Astrocyte (in vitro differentiated cells and primary cell): ENCODE data around the gene CPA5.

Experiments
- EZH2 ChIP-seq: IDR thresholded peaks from 2 replicates; pipeline ENCODE4 v1.6.1; 2012; ENCODE audit warnings: mild to moderate bottlenecking, low read length, inconsistent platforms; ENCODE audit not compliant: insufficient read depth
- TF ChIP-seq, protein P1 (sequence below): IDR thresholded peaks from 2 replicates; pipeline ENCODE4 v1.5.1; 2011; ENCODE audit warnings: low read depth, mild to moderate bottlenecking, inconsistent platforms, low read length, moderate library complexity; ENCODE audit not compliant: insufficient read depth

DNA sequence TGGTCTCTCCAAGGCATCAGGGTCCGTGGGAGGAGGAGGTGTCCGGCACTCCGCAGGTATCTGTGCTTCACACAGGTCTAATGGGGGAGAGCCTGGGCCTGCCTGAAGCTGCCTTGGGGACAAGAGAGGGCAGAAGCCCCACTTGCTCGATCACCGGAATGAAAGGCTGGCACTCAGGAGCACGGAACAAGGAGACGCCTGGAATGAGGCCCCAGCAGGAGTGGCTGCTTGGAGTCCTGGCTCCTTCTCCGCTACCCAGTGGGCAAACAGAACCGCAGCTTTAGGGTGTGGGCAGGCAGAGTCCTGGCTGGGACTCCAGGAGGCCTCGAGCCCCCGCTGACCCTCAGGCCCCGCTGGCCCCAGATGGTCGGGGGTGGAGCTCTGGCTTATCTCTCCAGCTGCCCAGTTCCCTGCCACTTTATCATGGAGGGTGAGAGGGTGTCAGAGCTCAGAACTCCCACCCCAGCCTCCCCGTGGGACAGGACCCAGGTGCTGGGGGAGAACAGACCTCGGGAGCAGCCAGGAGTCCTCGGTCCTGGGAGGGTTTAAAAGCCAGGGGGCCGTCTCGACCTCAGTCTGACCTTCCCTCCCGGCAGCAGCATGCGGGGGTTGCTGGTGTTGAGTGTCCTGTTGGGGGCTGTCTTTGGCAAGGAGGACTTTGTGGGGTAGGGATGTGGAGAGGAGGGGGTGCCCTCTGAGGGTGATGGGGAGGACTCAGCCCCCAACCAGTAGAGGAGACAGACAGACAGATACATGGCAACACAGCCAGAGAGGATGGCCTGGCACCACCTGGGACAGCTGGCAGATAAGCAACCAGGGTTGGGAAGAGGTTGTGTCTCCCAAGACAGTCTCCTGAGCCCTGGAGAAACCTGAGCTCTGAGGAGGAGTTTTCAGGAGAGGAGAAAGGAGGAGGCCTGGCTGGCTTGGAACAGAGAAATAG lies 35.6 kb downstream of the CPA5 start, which contains the start of gene CPA1:
- TF ChIP-seq, protein P1, sequence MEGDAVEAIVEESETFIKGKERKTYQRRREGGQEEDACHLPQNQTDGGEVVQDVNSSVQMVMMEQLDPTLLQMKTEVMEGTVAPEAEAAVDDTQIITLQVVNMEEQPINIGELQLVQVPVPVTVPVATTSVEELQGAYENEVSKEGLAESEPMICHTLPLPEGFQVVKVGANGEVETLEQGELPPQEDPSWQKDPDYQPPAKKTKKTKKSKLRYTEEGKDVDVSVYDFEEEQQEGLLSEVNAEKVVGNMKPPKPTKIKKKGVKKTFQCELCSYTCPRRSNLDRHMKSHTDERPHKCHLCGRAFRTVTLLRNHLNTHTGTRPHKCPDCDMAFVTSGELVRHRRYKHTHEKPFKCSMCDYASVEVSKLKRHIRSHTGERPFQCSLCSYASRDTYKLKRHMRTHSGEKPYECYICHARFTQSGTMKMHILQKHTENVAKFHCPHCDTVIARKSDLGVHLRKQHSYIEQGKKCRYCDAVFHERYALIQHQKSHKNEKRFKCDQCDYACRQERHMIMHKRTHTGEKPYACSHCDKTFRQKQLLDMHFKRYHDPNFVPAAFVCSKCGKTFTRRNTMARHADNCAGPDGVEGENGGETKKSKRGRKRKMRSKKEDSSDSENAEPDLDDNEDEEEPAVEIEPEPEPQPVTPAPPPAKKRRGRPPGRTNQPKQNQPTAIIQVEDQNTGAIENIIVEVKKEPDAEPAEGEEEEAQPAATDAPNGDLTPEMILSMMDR, result no peak
- no peak for TF ChIP-seq EZH2
